Activated CD4-positive, alpha-beta T cell treated with anti-CD3 and anti-CD28 coated beads, Interleukin-2, amount 50 U/mL, for 1 hour (primary cell): ENCODE data around the gene TAGAP.

ENCODE experiments used
- DNase-seq: peaks from one replicate; pipeline ENCODE4 v3.0.0-alpha.2; 2020

TAGAP gene, protein sequence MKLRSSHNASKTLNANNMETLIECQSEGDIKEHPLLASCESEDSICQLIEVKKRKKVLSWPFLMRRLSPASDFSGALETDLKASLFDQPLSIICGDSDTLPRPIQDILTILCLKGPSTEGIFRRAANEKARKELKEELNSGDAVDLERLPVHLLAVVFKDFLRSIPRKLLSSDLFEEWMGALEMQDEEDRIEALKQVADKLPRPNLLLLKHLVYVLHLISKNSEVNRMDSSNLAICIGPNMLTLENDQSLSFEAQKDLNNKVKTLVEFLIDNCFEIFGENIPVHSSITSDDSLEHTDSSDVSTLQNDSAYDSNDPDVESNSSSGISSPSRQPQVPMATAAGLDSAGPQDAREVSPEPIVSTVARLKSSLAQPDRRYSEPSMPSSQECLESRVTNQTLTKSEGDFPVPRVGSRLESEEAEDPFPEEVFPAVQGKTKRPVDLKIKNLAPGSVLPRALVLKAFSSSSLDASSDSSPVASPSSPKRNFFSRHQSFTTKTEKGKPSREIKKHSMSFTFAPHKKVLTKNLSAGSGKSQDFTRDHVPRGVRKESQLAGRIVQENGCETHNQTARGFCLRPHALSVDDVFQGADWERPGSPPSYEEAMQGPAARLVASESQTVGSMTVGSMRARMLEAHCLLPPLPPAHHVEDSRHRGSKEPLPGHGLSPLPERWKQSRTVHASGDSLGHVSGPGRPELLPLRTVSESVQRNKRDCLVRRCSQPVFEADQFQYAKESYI

GRCh38 chr6:159044899-159045727 lies at the start of gene TAGAP:
Gene TAGAP (minus strand): TSS chr6:159044991. CDS start chr6:159044146, 845 bp downstream.
- peak; percentile 85 for DNase-seq

GRCh38 chr6:159093609-159094443 lies 49.0 kb upstream of the TAGAP start:
- no peak for DNase-seq

- no peak for DNase-seq
Observed at GRCh38 chr6:159092631-159093030, 47.8 kb upstream of the TAGAP start.

- DNase-seq: no peak
Observed at GRCh38 chr6:159090530-159091480, 46.0 kb upstream of the TAGAP start.

- no peak for DNase-seq
Observed at GRCh38 chr6:159089909-159090308, 45.1 kb upstream of the TAGAP start.

- no peak for DNase-seq
Observed at GRCh38 chr6:159089443-159089842, 44.7 kb upstream of the TAGAP start.

DNA sequence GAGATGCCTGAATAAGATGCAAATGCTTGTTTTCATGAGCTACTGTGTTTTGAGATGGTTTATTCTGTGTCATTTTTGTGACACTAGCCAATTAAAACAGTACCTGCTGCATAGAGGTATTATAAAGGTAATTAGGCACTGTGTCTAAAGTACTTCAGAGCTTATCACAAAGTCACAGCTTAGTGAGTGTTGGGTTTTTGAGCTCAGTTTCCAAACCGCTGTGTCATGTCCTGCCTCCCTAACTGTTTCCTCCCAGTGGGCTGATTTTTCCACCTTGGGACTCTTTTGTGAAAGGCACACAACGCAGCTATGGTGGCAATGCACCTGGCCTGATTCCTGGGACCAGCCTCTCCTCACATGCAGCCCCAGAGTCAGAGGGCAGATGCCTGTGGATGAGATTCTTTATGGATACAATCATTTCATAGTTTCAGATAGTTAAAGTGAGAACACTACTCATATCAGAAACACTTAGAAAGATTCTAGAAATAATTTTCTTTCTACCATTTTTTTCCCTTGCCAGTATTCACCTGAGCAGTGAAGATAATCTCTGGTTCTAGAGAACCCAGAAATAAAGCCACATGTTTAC lies 41.3 kb upstream of the TAGAP start:
- DNase-seq: no peak

- no peak for DNase-seq
Observed at GRCh38 chr6:159085396-159085895, 40.7 kb upstream of the TAGAP start.

DNA sequence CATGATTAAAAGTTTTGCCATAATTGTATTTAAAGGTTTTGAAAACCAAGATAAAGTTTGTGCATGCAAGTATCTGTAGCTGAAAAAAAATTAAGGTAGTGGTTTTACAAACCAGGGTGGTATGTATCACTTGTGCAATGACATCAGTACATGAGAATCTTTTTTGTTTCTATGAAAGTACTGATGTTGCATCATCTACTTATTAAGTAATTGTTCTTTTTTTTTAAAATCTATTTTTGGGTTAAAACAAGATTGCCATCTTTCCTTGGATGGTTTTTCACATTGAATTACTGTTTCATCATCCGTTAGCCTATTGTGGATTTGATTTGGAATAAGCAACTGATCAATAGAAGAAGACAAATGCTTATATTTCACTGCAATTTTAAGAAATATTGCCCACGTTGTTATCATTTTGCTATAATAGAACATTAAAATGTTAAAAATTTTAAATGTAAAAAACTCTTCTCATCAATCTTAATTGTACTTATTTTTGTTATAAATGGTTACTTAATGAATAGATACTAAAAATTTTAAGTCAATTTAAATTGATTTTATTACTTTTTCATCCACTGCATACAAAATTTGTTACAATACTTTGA lies 39.8 kb upstream of the TAGAP start:
- DNase-seq: no peak

DNA sequence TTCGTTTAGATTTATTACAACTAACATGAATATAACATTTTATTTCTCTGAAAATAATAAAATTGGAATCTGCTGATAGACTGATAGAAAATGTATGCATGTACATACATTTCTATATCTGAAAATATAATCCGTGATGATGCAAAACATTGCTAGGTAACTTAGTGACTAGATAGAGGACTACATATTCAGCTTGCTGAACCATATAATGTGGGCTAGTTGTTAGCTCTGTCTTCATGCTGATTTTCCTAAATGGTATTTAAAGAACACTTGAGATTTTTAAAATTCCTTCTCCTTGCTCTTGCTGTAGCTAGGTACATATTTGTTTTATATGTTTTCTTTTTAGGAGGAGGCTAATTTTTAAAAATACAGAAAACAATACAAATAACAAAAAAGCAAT lies 38.4 kb upstream of the TAGAP start:
- no peak for DNase-seq

- DNase-seq: no peak
Observed at GRCh38 chr6:159082039-159082815, 37.4 kb upstream of the TAGAP start.

DNA sequence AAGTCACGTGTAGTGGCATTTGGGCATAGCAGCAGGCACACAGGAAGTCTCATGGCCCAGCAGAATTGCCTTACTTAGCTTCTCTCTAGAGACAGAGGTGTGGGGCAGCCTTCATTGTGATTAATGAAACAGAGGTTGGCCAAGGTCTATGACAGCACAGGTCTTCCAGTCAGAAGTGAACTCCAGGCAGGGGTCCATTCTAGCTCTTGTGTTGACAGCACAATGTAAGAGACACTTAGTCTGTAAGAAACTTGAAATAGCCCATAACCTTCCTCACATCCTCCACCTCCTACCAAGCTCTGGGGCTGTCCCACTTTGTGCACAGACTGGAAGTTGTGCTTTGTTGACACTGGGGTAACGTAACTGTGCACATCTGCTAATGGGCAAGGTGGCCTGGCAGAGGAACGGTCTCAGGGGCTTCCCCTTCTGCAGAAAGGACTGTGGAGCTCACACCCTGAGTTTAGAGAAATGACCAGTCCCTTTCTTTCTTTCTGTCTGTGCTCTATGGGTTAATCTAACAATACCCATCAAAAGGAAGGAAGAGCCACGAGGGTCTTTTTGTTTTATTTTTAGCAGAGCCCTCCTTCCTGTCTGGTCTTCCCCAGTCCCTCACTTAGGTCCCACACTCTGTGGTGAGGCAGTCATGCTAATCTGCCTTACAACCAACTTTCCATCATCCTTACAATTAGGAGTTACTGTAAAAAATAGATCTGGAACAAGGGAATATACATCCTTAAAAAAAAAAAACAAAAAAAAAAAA lies 35.6 kb upstream of the TAGAP start:
- no peak for DNase-seq

DNA sequence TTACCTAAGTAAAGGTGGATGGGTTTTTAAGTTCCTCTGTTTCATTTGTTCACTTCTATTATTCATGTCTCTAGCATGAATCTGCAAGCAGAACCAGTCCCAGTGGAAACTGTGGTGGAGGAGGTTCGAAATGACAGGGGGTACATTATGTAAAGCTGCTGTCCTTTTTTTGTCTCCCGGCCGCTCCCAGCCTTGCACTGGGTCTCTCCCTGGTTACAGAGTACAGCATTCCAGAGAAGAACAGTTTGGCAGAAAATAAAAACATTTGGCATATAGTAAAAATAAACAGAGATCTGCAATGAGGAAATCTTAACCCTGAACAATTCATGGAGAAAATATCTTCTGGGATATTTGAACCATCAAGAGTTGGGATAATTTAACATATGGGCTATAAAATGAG lies 34.6 kb upstream of the TAGAP start:
- no peak for DNase-seq

- no peak for DNase-seq
Observed at GRCh38 chr6:159077123-159077522, 32.3 kb upstream of the TAGAP start.

DNA sequence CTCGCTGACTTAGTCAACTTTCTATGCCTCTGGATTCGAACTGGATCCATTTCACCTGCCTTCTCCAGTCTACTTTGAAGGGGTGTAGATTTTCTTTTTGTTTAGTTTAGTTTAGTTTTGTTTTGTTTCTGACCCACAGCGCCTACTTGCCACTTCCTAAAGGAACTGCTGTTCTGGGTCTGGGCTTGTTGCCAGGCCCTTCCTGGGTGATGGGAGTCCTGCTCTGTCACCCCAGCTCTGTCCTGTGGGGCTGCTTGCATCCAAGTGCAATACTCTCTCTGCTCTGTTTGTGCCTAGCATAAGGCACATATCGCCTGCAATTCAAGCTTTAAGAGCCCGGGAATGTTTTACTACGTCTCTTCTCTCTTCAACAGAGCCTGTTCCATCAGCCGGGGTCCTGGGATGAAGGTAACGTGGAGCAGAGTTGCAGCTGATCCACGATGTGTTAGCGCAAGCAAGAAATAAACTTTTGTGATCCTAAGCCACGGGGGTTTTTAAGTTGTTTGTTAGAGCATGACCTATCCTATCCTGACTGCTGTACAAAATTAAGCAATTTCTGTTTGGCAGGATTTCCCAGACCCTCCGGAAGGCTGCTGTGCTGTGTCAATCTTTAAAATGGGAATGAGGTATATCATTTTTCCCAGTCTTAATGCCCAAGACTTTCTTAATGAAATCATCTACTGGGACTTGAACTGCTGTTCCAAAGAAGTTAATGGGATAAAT lies 30.9 kb upstream of the TAGAP start:
- no peak for DNase-seq

GRCh38 chr6:159074876-159075275 lies 30.1 kb upstream of the TAGAP start:
- DNase-seq: no peak

- DNase-seq: no peak
Observed at GRCh38 chr6:159074120-159074684, 29.4 kb upstream of the TAGAP start.
